ENCODE data around the gene PARD3B.

Gene PARD3B

GRCh38 chr2:205040323-205040722 is 495.0 kb downstream of the PARD3B start:
- no peak for TF ChIP-seq CTBP1 (IDR thresholded peaks at IDR 0.05; ENCODE audit: borderline replicate concordance)
- no peak for TF ChIP-seq ARNT (IDR thresholded peaks at IDR 0.05)
- TF ChIP-seq ZNF384 (IDR thresholded peaks at IDR 0.05), result no peak
- no peak for TF ChIP-seq HDGF (IDR thresholded peaks at IDR 0.05; ENCODE audit: borderline replicate concordance)
- TF ChIP-seq SP1 (IDR thresholded peaks at IDR 0.05), result no peak
- TF ChIP-seq FOXK2 (IDR thresholded peaks at IDR 0.05), result no peak
- TF ChIP-seq LEF1 (IDR thresholded peaks at IDR 0.05; ENCODE audit: borderline replicate concordance), result no peak
- no peak for TF ChIP-seq SUZ12 (IDR thresholded peaks at IDR 0.05)
- no peak for TF ChIP-seq TARDBP (IDR thresholded peaks at IDR 0.05)
- no peak for TF ChIP-seq PKNOX1 (IDR thresholded peaks at IDR 0.05)
- TF ChIP-seq ELF4 (IDR thresholded peaks at IDR 0.05), result no peak
- no peak for TF ChIP-seq FOXA1 (IDR thresholded peaks at IDR 0.05)
- TF ChIP-seq NFRKB (IDR thresholded peaks at IDR 0.05), result no peak
- TF ChIP-seq FOXM1 (IDR thresholded peaks at IDR 0.05; ENCODE audit: borderline replicate concordance), result no peak
- TF ChIP-seq BHLHE40 (IDR thresholded peaks at IDR 0.05; ENCODE audit: borderline replicate concordance), result no peak
- CTCF ChIA-PET, result no interaction called here
- POLR2A ChIA-PET, result no interaction called here
- DNase-seq (ENCODE audit: extremely low spot score), result no peak

GRCh38 chr2:205041472-205042130 is 496.3 kb downstream of the PARD3B start:
- ChIA-PET CTCF (no interaction called here), POLR2A (no interaction called here)
- TF ChIP-seq ZNF384 (IDR thresholded peaks at IDR 0.05) (no peak), FOXK2 (IDR thresholded peaks at IDR 0.05) (no peak), NFRKB (IDR thresholded peaks at IDR 0.05) (no peak), LEF1 (IDR thresholded peaks at IDR 0.05; ENCODE audit: borderline replicate concordance) (no peak), CTBP1 (IDR thresholded peaks at IDR 0.05; ENCODE audit: borderline replicate concordance) (no peak), FOXM1 (IDR thresholded peaks at IDR 0.05; ENCODE audit: borderline replicate concordance) (no peak), TARDBP (IDR thresholded peaks at IDR 0.05) (no peak), L3MBTL2 (conservative IDR thresholded peaks at IDR 0.05) (no peak), PKNOX1 (IDR thresholded peaks at IDR 0.05) (no peak), ELF4 (IDR thresholded peaks at IDR 0.05) (no peak), BHLHE40 (IDR thresholded peaks at IDR 0.05; ENCODE audit: borderline replicate concordance) (no peak), SP1 (IDR thresholded peaks at IDR 0.05) (no peak), SUZ12 (IDR thresholded peaks at IDR 0.05) (no peak), FOXA1 (IDR thresholded peaks at IDR 0.05) (no peak), ARNT (IDR thresholded peaks at IDR 0.05) (no peak), HDGF (IDR thresholded peaks at IDR 0.05; ENCODE audit: borderline replicate concordance) (no peak)
- no peak for DNase-seq (ENCODE audit: extremely low spot score)

GRCh38 chr2:205043285-205043684 is 498.0 kb downstream of the PARD3B start:
- ChIA-PET POLR2A (no interaction called here), CTCF (no interaction called here)
- no peak for TF ChIP-seq ZNF384 (IDR thresholded peaks at IDR 0.05)
- TF ChIP-seq ARNT (IDR thresholded peaks at IDR 0.05), result no peak
- no peak for TF ChIP-seq SUZ12 (IDR thresholded peaks at IDR 0.05)
- no peak for TF ChIP-seq LEF1 (IDR thresholded peaks at IDR 0.05; ENCODE audit: borderline replicate concordance)
- no peak for TF ChIP-seq BHLHE40 (IDR thresholded peaks at IDR 0.05; ENCODE audit: borderline replicate concordance)
- no peak for TF ChIP-seq ELF4 (IDR thresholded peaks at IDR 0.05)
- TF ChIP-seq PKNOX1 (IDR thresholded peaks at IDR 0.05), result no peak
- no peak for TF ChIP-seq SP1 (IDR thresholded peaks at IDR 0.05)
- no peak for TF ChIP-seq L3MBTL2 (conservative IDR thresholded peaks at IDR 0.05)
- no peak for DNase-seq (ENCODE audit: extremely low spot score)

GRCh38 chr2:205045706-205046105 is 500.4 kb downstream of the PARD3B start:
- POLR2A ChIA-PET, result no interaction called here
- no peak for DNase-seq (ENCODE audit: extremely low spot score)
- CTCF ChIA-PET, result no interaction called here
- TF ChIP-seq NFRKB (IDR thresholded peaks at IDR 0.05), result no peak

- peak; percentile 41 for DNase-seq (ENCODE audit: extremely low spot score)
- ChIA-PET CTCF (no interaction called here), POLR2A (no interaction called here)
- TF ChIP-seq SUZ12 (IDR thresholded peaks at IDR 0.05), result no peak
- TF ChIP-seq PKNOX1 (IDR thresholded peaks at IDR 0.05), result peak; percentile 53
Observed at GRCh38 chr2:205047273-205047839, 502.1 kb downstream of the PARD3B start.

- TF ChIP-seq FOXA1 (IDR thresholded peaks at IDR 0.05) (no peak), HDGF (IDR thresholded peaks at IDR 0.05; ENCODE audit: borderline replicate concordance) (no peak), NFRKB (IDR thresholded peaks at IDR 0.05) (no peak), L3MBTL2 (conservative IDR thresholded peaks at IDR 0.05) (no peak), ZNF384 (IDR thresholded peaks at IDR 0.05) (no peak)
- DNase-seq (ENCODE audit: extremely low spot score), result no peak
- ChIA-PET POLR2A (no interaction called here), CTCF (interaction anchor here (0.7 kb wide), 1 partner anchor 205 kb away, joined by 3 read pairs; no protein-coding TSS in a partner anchor)
Observed at GRCh38 chr2:205051417-205051816, 506.1 kb downstream of the PARD3B start.
